Esophagus mucosa (tissue), 1 donor: Measurements from ENCODE around the gene DNAJB5. TPM values are rescaled to one million over a fixed set of nuclear protein-coding genes. Genes with fewer than 3 reads are reported as not detected.

Experiments
- total RNA-seq: library from RNA; stranded (reverse); gene quantifications from one replicate; pipeline ENCODE4 v1.2.4, GENCODE V29; 2023
- donor health status: DM: yes; HTN: yes; CAD: no.

Gene DNAJB5
- total RNA-seq, 1 donor from 2014 or later, result 3.4 TPM

Other genes with a start within 250 kb of the DNAJB5 start
- 0.48 TPM for gene PHF24, start 31.5 kb upstream of the DNAJB5 start, total RNA-seq
- 158 TPM for gene VCP, start 82.9 kb downstream of the DNAJB5 start, total RNA-seq
- 22.0 TPM for gene FANCG, start 90.2 kb downstream of the DNAJB5 start, total RNA-seq
- gene PIGO, start 106.8 kb downstream of the DNAJB5 start, total RNA-seq, result 22.8 TPM
- 126 TPM for gene STOML2, start 113.4 kb downstream of the DNAJB5 start, total RNA-seq
- 22.7 TPM for gene ATOSB, start 126.1 kb downstream of the DNAJB5 start, total RNA-seq
- 31.0 TPM for gene UNC13B, start 172.3 kb downstream of the DNAJB5 start, total RNA-seq